Caco-2 (cell line): ENCODE measurements around the gene TCF3. TPM values are rescaled to one million over a fixed set of nuclear protein-coding genes. Genes with fewer than 3 reads are reported as not detected.

ENCODE experiments used
- BruUV-seq: library from RNA; stranded (reverse); fragments of 400-500 nt; replicated peaks from 2 replicates; lab custom pipeline; 2021; lab: Mats Ljungman, UMichigan
- CTCF ChIA-PET: fragments of 300-600 bp; sonication (Branson Sonifier 250); formaldehyde crosslinking; loops from one replicate; lab custom pipeline; 2022; ENCODE audit warnings: antibody characterized with exemption; lab: Charles Lee
- POLR2A ChIA-PET: fragments of 300-600 bp; sonication (Branson Sonifier 250); formaldehyde crosslinking; loops from one replicate; lab custom pipeline; 2022; ENCODE audit warnings: antibody characterized with exemption; lab: Charles Lee
- DNase-seq, 2 experiments: peaks; one replicate each; pipeline versions ENCODE4 v3.0.0 to v3.0.0-alpha.2; 2020 to 2022
- H3K27me3 ChIP-seq: replicated peaks from 2 replicates; pipeline ENCODE4 v1.6.0; 2011; ENCODE audit warnings: low read length; ENCODE audit not compliant: control insufficient read depth, insufficient read depth
- H3K36me3 ChIP-seq: 2 replicates; pipeline ENCODE4 v1.5.1; 2011; ENCODE audit warnings: low read length; ENCODE audit not compliant: control insufficient read depth, insufficient read depth
- H3K4me1 ChIP-seq: fragments of 250-450 bp; sonication (Bioruptor Pico); 2 replicates; pipeline ENCODE4 v1.5.1; 2020; ENCODE audit warnings: mild to moderate bottlenecking
- H3K4me3 ChIP-seq: 2 replicates; pipeline ENCODE4 v1.5.1; 2011; ENCODE audit warnings: low read depth, mild to moderate bottlenecking, control low read depth, low read length
- H3K9me3 ChIP-seq: fragments of 250-450 bp; sonication (Bioruptor Pico); 2 replicates; pipeline ENCODE4 v1.5.1; 2020; ENCODE audit warnings: mild to moderate bottlenecking, moderate library complexity
- H3K27ac Mint-ChIP-seq: one replicate; pipeline ENCODE4 v1.8.0; 2022; ENCODE audit warnings: mixed read lengths; ENCODE audit not compliant: unreplicated experiment
- H3K27me3 Mint-ChIP-seq: one replicate; pipeline ENCODE4 v1.8.0; 2022; ENCODE audit warnings: mixed read lengths; ENCODE audit not compliant: insufficient read depth, unreplicated experiment
- H3K36me3 Mint-ChIP-seq: one replicate; pipeline ENCODE4 v1.8.0; 2022; ENCODE audit warnings: mild to moderate bottlenecking, mixed read lengths; ENCODE audit not compliant: insufficient read depth, unreplicated experiment
- H3K4me1 Mint-ChIP-seq: one replicate; pipeline ENCODE4 v1.8.0; 2022; ENCODE audit warnings: low read depth, mixed read lengths; ENCODE audit not compliant: unreplicated experiment
- H3K4me3 Mint-ChIP-seq: one replicate; pipeline ENCODE4 v1.8.0; 2022; ENCODE audit warnings: mild to moderate bottlenecking, moderate library complexity, mixed read lengths; ENCODE audit not compliant: unreplicated experiment
- H3K9me3 Mint-ChIP-seq: one replicate; pipeline ENCODE4 v1.8.0; 2022; ENCODE audit warnings: mixed read lengths; ENCODE audit not compliant: unreplicated experiment
- intact Hi-C: fragments of 100-400 bp; cut with micrococcal nuclease; formaldehyde crosslinking; loops from one replicate; pipeline ENCODE4 v1.10.0; 2022; ENCODE audit not compliant: unreplicated experiment
- total RNA-seq: library from RNA; stranded (reverse); gene quantifications from 2 replicates; pipeline ENCODE4 v1.2.3, GENCODE V29; 2022
- TF ChIP-seq, protein P1 (sequence below), 2 experiments: fragments of 200-600 bp in 1 of 2; IDR thresholded peaks; 1 replicate in 1 of 2; 2 replicates in 1 of 2; pipeline versions ENCODE4 v1.5.1 to v1.8.0; 2011 to 2022; ENCODE audit warnings: antibody characterized with exemption in 1 of 2, control low read depth in 1 of 2, inconsistent platforms in 1 of 2, low read depth in 1 of 2, low read length in 1 of 2, mild to moderate bottlenecking in 1 of 2, moderate library complexity in 1 of 2; ENCODE audit not compliant: insufficient read depth in 1 of 2, severe bottlenecking in 1 of 2, unreplicated experiment in 1 of 2

Gene TCF3
- total RNA-seq, 1 experiment from 2014 or later, result 147 TPM

DNA sequence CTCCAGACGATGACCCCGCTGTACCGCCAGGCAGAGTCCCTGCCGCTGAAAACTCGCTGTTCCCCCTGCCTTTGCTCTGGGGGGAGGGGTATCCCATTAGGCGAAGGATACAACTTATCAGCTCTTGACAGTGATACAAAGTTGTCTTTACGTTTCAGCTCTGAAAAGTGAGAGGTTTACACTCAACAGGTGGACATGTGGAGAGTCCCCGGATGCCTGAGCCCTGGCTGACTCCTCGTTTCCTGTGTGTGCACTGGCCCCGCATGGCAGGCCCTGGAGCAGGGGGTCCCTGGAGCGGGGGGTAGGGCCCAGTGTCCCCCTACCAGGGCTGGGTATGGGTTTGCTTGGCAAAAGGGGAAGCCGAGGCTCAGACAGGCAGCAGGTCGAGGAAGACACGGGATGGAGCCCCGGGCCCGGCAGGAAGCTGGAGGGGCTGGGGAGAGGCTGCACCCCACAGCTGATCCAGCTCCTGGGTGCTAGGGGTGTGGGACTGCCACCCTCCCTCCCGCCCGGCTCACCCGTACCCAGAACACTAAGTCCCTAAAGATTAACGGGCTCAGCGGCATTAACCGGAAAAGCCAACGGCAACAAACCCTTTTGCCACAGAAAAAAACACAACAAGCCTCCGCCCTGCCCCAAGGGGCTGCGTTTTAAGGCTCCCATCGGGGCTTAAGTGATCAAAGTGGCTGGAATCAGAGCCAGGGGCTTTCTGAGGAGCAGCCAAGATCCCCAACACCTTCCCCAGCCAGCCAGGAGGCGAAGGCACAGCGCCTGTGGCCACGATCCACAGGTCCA lies 5.6 kb downstream of the TCF3 start:
- no peak overlapping the region for H3K27ac Mint-ChIP-seq
- no peak for DNase-seq
- POLR2A ChIA-PET, result no interaction called here
- H3K27me3 Mint-ChIP-seq, result no peaks in the 10 kb centered on the region
- Histone ChIP-seq H3K27me3 (no peaks in the 10 kb centered on the region), H3K4me3 (no peak overlapping the region), H3K36me3 (peaks cover 3% of the 10 kb centered on the region; the same call in 1 of the 2 replicates), H3K9me3 (no peaks in the 10 kb centered on the region), H3K4me1 (no peaks in the 10 kb centered on the region)
- CTCF ChIA-PET, result no interaction called here
- H3K9me3 Mint-ChIP-seq, result no peaks in the 10 kb centered on the region
- H3K4me1 Mint-ChIP-seq, result no peaks in the 10 kb centered on the region
- no TSS peak for BruUV-seq
- intact Hi-C loops, result no loop called here
- TF ChIP-seq, protein P1, sequence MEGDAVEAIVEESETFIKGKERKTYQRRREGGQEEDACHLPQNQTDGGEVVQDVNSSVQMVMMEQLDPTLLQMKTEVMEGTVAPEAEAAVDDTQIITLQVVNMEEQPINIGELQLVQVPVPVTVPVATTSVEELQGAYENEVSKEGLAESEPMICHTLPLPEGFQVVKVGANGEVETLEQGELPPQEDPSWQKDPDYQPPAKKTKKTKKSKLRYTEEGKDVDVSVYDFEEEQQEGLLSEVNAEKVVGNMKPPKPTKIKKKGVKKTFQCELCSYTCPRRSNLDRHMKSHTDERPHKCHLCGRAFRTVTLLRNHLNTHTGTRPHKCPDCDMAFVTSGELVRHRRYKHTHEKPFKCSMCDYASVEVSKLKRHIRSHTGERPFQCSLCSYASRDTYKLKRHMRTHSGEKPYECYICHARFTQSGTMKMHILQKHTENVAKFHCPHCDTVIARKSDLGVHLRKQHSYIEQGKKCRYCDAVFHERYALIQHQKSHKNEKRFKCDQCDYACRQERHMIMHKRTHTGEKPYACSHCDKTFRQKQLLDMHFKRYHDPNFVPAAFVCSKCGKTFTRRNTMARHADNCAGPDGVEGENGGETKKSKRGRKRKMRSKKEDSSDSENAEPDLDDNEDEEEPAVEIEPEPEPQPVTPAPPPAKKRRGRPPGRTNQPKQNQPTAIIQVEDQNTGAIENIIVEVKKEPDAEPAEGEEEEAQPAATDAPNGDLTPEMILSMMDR (IDR thresholded peaks at IDR 0.05; ENCODE audit: insufficient read depth in 1 of 2, low read depth in 1 of 2, low read length in 1 of 2, severe bottlenecking in 1 of 2, unreplicated experiment in 1 of 2), result no peak
- peaks cover 57% of the 10 kb centered on the region for H3K36me3 Mint-ChIP-seq
- no peak overlapping the region for H3K4me3 Mint-ChIP-seq

DNA sequence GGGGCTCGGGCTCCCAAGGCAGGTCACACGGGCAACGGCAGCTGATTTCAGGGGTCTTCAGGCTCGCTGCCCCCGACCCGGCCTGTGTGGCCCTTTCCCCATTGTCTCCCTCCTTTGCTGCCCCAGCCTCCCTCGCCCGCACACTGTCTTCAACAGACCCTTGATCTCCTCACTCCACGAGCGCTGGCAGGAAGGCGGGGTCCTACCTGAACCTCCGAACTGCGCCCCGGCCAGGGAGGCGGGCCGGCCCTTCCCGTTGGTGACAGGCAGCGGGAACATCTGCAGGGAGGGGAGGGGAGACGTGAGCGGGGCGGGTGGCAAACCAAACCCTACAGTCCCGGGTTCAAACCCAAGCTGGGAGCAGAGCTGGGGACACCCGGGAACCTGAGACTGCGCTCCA lies 6.3 kb downstream of the TCF3 start:
- H3K27me3 Mint-ChIP-seq, result no peaks in the 10 kb centered on the region
- no TSS peak for BruUV-seq
- TF ChIP-seq, protein P1 (IDR thresholded peaks at IDR 0.05; ENCODE audit: insufficient read depth in 1 of 2, low read depth in 1 of 2, low read length in 1 of 2, severe bottlenecking in 1 of 2, unreplicated experiment in 1 of 2), result no peak
- ChIA-PET CTCF (no interaction called here), POLR2A (no interaction called here)
- H3K4me1 Mint-ChIP-seq, result no peaks in the 10 kb centered on the region
- no peaks in the 10 kb centered on the region for H3K27me3 ChIP-seq
- no peak for DNase-seq
- no peak overlapping the region for H3K27ac Mint-ChIP-seq
- H3K9me3 Mint-ChIP-seq, result no peaks in the 10 kb centered on the region
- intact Hi-C loops, result no loop called here
- no peaks in the 10 kb centered on the region for H3K9me3 ChIP-seq
- H3K36me3 ChIP-seq, result peaks cover 3% of the 10 kb centered on the region; the same call in 1 of the 2 replicates
- H3K36me3 Mint-ChIP-seq, result peaks cover 64% of the 10 kb centered on the region
- no peaks in the 10 kb centered on the region for H3K4me1 ChIP-seq
- no peak overlapping the region for H3K4me3 Mint-ChIP-seq
- no peak overlapping the region for H3K4me3 ChIP-seq

DNA sequence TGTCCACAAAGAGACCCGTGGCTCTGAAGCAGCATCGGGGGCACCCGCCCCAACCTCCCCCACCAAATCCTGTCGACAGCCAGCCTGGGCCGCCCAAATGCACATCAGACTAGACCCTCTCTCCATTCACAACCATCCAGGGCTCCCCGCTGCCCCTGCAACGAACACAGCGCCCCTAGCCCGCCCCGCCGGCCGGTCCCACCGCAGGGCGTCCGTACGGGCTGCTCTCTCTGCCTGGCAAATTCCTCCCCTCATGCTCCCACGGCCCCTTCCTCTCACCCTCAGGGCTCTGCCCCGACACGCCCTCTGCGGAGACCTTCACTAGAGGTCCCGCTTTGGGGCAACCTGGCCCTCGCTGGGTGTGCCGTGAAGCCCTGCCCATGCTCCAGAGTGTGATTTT lies 7.1 kb downstream of the TCF3 start:
- no peaks in the 10 kb centered on the region for H3K9me3 ChIP-seq
- Mint-ChIP-seq H3K27me3 (no peaks in the 10 kb centered on the region), H3K4me3 (no peak overlapping the region), H3K36me3 (peaks cover 65% of the 10 kb centered on the region), H3K27ac (no peak overlapping the region), H3K9me3 (no peaks in the 10 kb centered on the region), H3K4me1 (no peaks in the 10 kb centered on the region)
- POLR2A ChIA-PET, result no interaction called here
- TF ChIP-seq, protein P1 (IDR thresholded peaks at IDR 0.05; ENCODE audit: insufficient read depth in 1 of 2, low read depth in 1 of 2, low read length in 1 of 2, severe bottlenecking in 1 of 2, unreplicated experiment in 1 of 2), result no peak
- no TSS peak for BruUV-seq
- H3K4me1 ChIP-seq, result no peaks in the 10 kb centered on the region
- H3K27me3 ChIP-seq, result no peaks in the 10 kb centered on the region
- no peak for DNase-seq
- H3K36me3 ChIP-seq, result peaks cover 3% of the 10 kb centered on the region; the same call in 1 of the 2 replicates
- no peak overlapping the region for H3K4me3 ChIP-seq
- intact Hi-C loops, result no loop called here
- CTCF ChIA-PET, result no interaction called here
